ENCODE measurements around the gene COX5B. TPM values are rescaled to one million over a fixed set of nuclear protein-coding genes. Genes with fewer than 3 reads are reported as not detected.

Gene COX5B
- total and polyA plus RNA-seq, 10 of the 15 experiments (the other 5 are each of a cell fraction or from before 2014, with no cell fraction given): 69.5 to 518 (median 363) TPM

GRCh38 chr2:97646977-97647376 lies 1.1 kb downstream of the COX5B start:
- no peak overlapping the region for H2AFZ ChIP-seq (ENCODE audit: control insufficient read depth, low read depth, low read length)

More at GRCh38 chr2:97646977-97647376, 1.1 kb downstream of the COX5B start:
- Histone ChIP-seq H3K9me3 (replicated peaks; ENCODE audit: control insufficient read depth, insufficient read depth, low read length) (no peaks in the 10 kb centered on the region), H3K27me3 (replicated peaks in 1 of 2; ENCODE audit: control insufficient read depth in 2 of 2, insufficient read depth in 2 of 2, low read length in 1 of 2) (no peaks in the 10 kb centered on the region), H3K27ac (ENCODE audit: control insufficient read depth, insufficient read depth) (no peak overlapping the region), H3K4me3 (peak overlapping the region; percentile 99), H3K79me2 (ENCODE audit: control insufficient read depth, insufficient read depth, low read length) (peaks cover 18% of the 10 kb centered on the region), H3K4me1 (ENCODE audit: control insufficient read depth, insufficient read depth, low read length) (no peaks in the 10 kb centered on the region; the same call in 1 of the 2 replicates), H3K36me3 (ENCODE audit: control insufficient read depth in 2 of 2, insufficient read depth in 2 of 2, low read length in 1 of 2) (peaks cover 0 to 14% of the 10 kb centered on the region in 2 experiments), H3K9ac (ENCODE audit: control insufficient read depth, insufficient read depth, low read length) (peak overlapping the region; percentile 97; the same call in 1 of the 2 replicates), H4K20me1 (ENCODE audit: control insufficient read depth, insufficient read depth) (no peaks in the 10 kb centered on the region), H3K4me2 (ENCODE audit: control insufficient read depth, insufficient read depth) (peak overlapping the region; percentile 61)
- CTCF ChIA-PET: interaction anchor here (0.7 to 4.0 kb wide), 6 partner anchors 8 to 56 kb away, joined by 3 to 22 read pairs (median 18); partner anchors contain the start of genes ACTR1B and ANKRD36B
- TF ChIP-seq BCL11A (IDR thresholded peaks at IDR 0.05; ENCODE audit: low read depth, low read length): no peak
- no peak for TF ChIP-seq NKRF (conservative IDR thresholded peaks at IDR 0.05)
- TF ChIP-seq RAD21 (IDR thresholded peaks at IDR 0.05; ENCODE audit: insufficient read depth, low read depth, low read length): no peak
- no peak for TF ChIP-seq MTA3 (IDR thresholded peaks at IDR 0.05; ENCODE audit: borderline replicate concordance, low read length)
- TF ChIP-seq PKNOX1 (IDR thresholded peaks at IDR 0.05): no peak
- 0 out of 2 replicates have a peak, but pooled peaks have one; percentile 57 for TF ChIP-seq WRNIP1 (IDR thresholded peaks at IDR 0.05; ENCODE audit: borderline replicate concordance, low read depth, low read length)
- TF ChIP-seq GABPA (IDR thresholded peaks at IDR 0.05; ENCODE audit: low read depth): no peak
- TF ChIP-seq RFX5 (IDR thresholded peaks at IDR 0.05; ENCODE audit: low read depth, low read length): no peak
- TF ChIP-seq, protein P1, sequence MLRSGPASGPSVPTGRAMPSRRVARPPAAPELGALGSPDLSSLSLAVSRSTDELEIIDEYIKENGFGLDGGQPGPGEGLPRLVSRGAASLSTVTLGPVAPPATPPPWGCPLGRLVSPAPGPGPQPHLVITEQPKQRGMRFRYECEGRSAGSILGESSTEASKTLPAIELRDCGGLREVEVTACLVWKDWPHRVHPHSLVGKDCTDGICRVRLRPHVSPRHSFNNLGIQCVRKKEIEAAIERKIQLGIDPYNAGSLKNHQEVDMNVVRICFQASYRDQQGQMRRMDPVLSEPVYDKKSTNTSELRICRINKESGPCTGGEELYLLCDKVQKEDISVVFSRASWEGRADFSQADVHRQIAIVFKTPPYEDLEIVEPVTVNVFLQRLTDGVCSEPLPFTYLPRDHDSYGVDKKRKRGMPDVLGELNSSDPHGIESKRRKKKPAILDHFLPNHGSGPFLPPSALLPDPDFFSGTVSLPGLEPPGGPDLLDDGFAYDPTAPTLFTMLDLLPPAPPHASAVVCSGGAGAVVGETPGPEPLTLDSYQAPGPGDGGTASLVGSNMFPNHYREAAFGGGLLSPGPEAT (IDR thresholded peaks at IDR 0.05; ENCODE audit: low read depth): no peak
- 81% methylated on average over 4 of the region's 4 CpGs for WGBS (ENCODE audit: insufficient coverage, insufficient replicate concordance, low lambda C conversion rate, missing lambda C conversion rate)
- intact Hi-C loops (cut with micrococcal nuclease; ENCODE audit: unreplicated experiment): loop anchor here (2.0 to 5.0 kb wide), 2 partner anchors 16 to 50 kb away; no protein-coding TSS in a partner anchor
- no TSS peak for BruUV-seq (replicated peaks)
- no peak for FAIRE-seq
- SMC1A ChIA-PET (ENCODE audit: uncharacterized antibody, unreplicated experiment): interaction anchor here (0.7 to 4.8 kb wide), 5 partner anchors 16 to 95 kb away, joined by 3 to 29 read pairs (median 7); partner anchors contain the start of gene ACTR1B
- POLR2A ChIA-PET: interaction anchor here (1.0 to 7.6 kb wide), 4 partner anchors 15 to 50 kb away, joined by 3 to 132 read pairs (median 8); partner anchors contain the start of genes ACTR1B and C2orf92
- in situ Hi-C loops (cut with MboI): no loop called here
- no peak for DNase-seq (ENCODE audit: low read depth, low spot score)
- RAD21 ChIA-PET (ENCODE audit: unreplicated experiment): interaction anchor here (1.4 to 3.9 kb wide), 3 partner anchors 16 to 49 kb away, joined by 3 to 48 read pairs (median 20); partner anchors contain the start of gene ACTR1B
- ATAC-seq: no peak
